ENCODE measurements around the gene EFNA5. TPM values are rescaled to one million over a fixed set of nuclear protein-coding genes. Genes with fewer than 3 reads are reported as not detected.

The EFNA5 gene
- total and polyA plus RNA-seq, 2 donors from 2014 or later, result 5.9 to 54.4 TPM

DNA sequence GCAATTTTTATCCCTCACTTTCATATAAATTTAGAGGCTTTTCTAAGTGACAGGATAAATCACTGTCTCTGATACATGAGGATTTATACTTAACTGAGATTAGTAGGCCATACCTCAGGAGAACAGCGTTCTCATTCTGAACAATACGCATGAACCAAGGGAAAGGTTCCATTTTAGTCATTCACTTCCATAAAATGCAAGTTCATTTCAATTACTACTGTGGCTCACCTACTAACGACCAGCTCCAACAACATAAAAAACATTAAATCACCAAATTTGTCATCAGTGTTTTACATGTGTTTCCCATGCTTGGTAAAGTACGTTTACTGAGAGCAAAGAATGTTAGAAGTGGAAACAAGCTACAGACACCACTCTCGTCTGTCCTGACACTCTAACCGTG is 67.4 kb downstream of the EFNA5 start:
- intact Hi-C loops (cut with DNase I), result no loop called here
- no peak overlapping the region for H3K4me3 ChIP-seq (ENCODE audit: low read length in 3 of 3)
- H3K4me1 ChIP-seq (ENCODE audit: control insufficient read depth in 2 of 3, insufficient read depth in 2 of 3, low read depth in 1 of 3, low read length in 3 of 3), result no peaks in the 10 kb centered on the region
- H3K27ac ChIP-seq (ENCODE audit: low read depth in 2 of 2, low read length in 2 of 2), result no peak overlapping the region
- H3K27me3 ChIP-seq (ENCODE audit: control insufficient read depth, insufficient read depth, low read length), result no peaks in the 10 kb centered on the region
- H3K9ac ChIP-seq (ENCODE audit: low read length in 3 of 3), result no peak overlapping the region
- H3K36me3 ChIP-seq (ENCODE audit: control insufficient read depth in 2 of 3, insufficient read depth in 3 of 3, low read length in 3 of 3), result no peaks in the 10 kb centered on the region
- H3K9me3 ChIP-seq (ENCODE audit: control insufficient read depth in 2 of 3, insufficient read depth in 1 of 3, low read length in 3 of 3), result no peaks in the 10 kb centered on the region
- DNase-seq (no peak), FAIRE-seq (no peak)
- no peak for TF ChIP-seq CTCF (IDR thresholded peaks at IDR 0.05; ENCODE audit: borderline replicate concordance, extremely low read depth, insufficient read depth)

DNA sequence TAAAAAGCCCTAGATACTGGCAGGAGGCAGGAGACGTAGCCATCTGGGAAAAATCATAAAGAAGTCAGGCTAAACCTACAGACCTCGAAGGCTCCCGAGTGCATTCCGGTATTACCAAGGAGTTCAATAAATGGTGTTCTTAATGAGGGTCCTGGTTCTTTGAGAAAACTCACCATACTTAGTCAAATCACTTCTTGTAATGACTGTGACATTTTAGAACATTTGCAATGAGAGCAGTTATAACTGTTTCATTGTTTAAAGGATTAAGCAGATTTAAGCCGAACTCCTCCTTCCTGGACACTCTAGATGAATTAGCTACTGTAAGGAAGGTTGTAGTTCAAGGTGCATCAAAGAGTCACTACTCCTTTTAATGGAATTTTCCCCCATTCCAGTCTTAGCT is 67.8 kb downstream of the EFNA5 start:
- no peaks in the 10 kb centered on the region for H3K27me3 ChIP-seq (ENCODE audit: control insufficient read depth, insufficient read depth, low read length)
- H3K9ac ChIP-seq (ENCODE audit: low read length in 3 of 3), result no peak overlapping the region
- TF ChIP-seq CTCF (IDR thresholded peaks at IDR 0.05; ENCODE audit: borderline replicate concordance, extremely low read depth, insufficient read depth), result no peak
- no peaks in the 10 kb centered on the region for H3K9me3 ChIP-seq (ENCODE audit: control insufficient read depth in 2 of 3, insufficient read depth in 1 of 3, low read length in 3 of 3)
- H3K36me3 ChIP-seq (ENCODE audit: control insufficient read depth in 2 of 3, insufficient read depth in 3 of 3, low read length in 3 of 3), result no peaks in the 10 kb centered on the region
- intact Hi-C loops (cut with DNase I), result no loop called here
- no peak overlapping the region for H3K4me3 ChIP-seq (ENCODE audit: low read length in 3 of 3)
- FAIRE-seq (no peak), DNase-seq (no peak)
- no peaks in the 10 kb centered on the region for H3K4me1 ChIP-seq (ENCODE audit: control insufficient read depth in 2 of 3, insufficient read depth in 2 of 3, low read depth in 1 of 3, low read length in 3 of 3)
- no peak overlapping the region for H3K27ac ChIP-seq (ENCODE audit: low read depth in 2 of 2, low read length in 2 of 2)

DNA sequence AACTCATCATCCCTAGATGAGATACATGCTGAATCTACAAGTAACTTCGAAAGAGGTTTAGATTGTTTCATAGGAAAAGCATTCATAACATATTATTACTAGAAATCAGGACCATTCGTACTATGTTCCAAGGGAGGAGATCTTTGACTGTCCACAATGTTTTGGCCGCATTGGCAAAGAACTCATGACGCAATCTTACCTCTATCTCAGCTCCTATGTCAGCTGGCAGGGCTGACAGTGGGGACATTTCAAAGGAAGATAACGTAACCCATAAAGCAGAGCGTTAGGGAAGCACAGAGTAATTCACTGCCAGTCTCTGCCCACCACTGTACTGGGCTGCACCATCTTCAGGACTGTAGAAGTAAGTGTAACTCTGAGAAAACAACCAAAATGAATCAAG is 69.7 kb downstream of the EFNA5 start:
- intact Hi-C loops (cut with DNase I), result no loop called here
- H3K4me1 ChIP-seq (ENCODE audit: control insufficient read depth in 2 of 3, insufficient read depth in 2 of 3, low read depth in 1 of 3, low read length in 3 of 3), result no peaks in the 10 kb centered on the region
- FAIRE-seq (no peak), DNase-seq (no peak)
- no peak for TF ChIP-seq CTCF (IDR thresholded peaks at IDR 0.05; ENCODE audit: borderline replicate concordance, extremely low read depth, insufficient read depth)
- H3K9me3 ChIP-seq (ENCODE audit: control insufficient read depth in 2 of 3, insufficient read depth in 1 of 3, low read length in 3 of 3), result no peaks in the 10 kb centered on the region
- H3K9ac ChIP-seq (ENCODE audit: low read length in 3 of 3), result no peak overlapping the region
- no peak overlapping the region for H3K4me3 ChIP-seq (ENCODE audit: low read length in 3 of 3)
- H3K27ac ChIP-seq (ENCODE audit: low read depth in 2 of 2, low read length in 2 of 2), result no peak overlapping the region
- H3K36me3 ChIP-seq (ENCODE audit: control insufficient read depth in 2 of 3, insufficient read depth in 3 of 3, low read length in 3 of 3), result no peaks in the 10 kb centered on the region
- H3K27me3 ChIP-seq (ENCODE audit: control insufficient read depth, insufficient read depth, low read length), result no peaks in the 10 kb centered on the region

GRCh38 chr5:107598958-107599357 is 71.8 kb downstream of the EFNA5 start:
- Histone ChIP-seq H3K9ac (ENCODE audit: low read length in 3 of 3) (no peak overlapping the region), H3K9me3 (ENCODE audit: control insufficient read depth in 2 of 3, insufficient read depth in 1 of 3, low read length in 3 of 3) (no peaks in the 10 kb centered on the region), H3K27me3 (ENCODE audit: control insufficient read depth, insufficient read depth, low read length) (no peaks in the 10 kb centered on the region), H3K27ac (ENCODE audit: low read depth in 2 of 2, low read length in 2 of 2) (no peak overlapping the region), H3K4me1 (ENCODE audit: control insufficient read depth in 2 of 3, insufficient read depth in 2 of 3, low read depth in 1 of 3, low read length in 3 of 3) (no peaks in the 10 kb centered on the region), H3K36me3 (ENCODE audit: control insufficient read depth in 2 of 3, insufficient read depth in 3 of 3, low read length in 3 of 3) (no peaks in the 10 kb centered on the region), H3K4me3 (ENCODE audit: low read length in 3 of 3) (no peak overlapping the region)
- FAIRE-seq, result no peak
- intact Hi-C loops (cut with DNase I), result no loop called here
- DNase-seq, result no peak
- TF ChIP-seq CTCF (IDR thresholded peaks at IDR 0.05; ENCODE audit: borderline replicate concordance, extremely low read depth, insufficient read depth), result no peak

All from kidney (tissue), 14 donors.